GM18505 (cell line): ENCODE data around the gene VSIG1.

Experiments
- ATAC-seq: cut with Tn5 transposase; IDR thresholded peaks from one replicate; pipeline ENCODE4 v1.9.1; 2021; ENCODE audit not compliant: unreplicated experiment
- POLR2A ChIP-seq: IDR thresholded peaks from 4 replicates; pipeline ENCODE4 v1.6.1; 2011; ENCODE audit warnings: borderline replicate concordance; ENCODE audit not compliant: insufficient read depth, insufficient read length; ENCODE audit errors: extremely low read depth

The VSIG1 gene

DNA sequence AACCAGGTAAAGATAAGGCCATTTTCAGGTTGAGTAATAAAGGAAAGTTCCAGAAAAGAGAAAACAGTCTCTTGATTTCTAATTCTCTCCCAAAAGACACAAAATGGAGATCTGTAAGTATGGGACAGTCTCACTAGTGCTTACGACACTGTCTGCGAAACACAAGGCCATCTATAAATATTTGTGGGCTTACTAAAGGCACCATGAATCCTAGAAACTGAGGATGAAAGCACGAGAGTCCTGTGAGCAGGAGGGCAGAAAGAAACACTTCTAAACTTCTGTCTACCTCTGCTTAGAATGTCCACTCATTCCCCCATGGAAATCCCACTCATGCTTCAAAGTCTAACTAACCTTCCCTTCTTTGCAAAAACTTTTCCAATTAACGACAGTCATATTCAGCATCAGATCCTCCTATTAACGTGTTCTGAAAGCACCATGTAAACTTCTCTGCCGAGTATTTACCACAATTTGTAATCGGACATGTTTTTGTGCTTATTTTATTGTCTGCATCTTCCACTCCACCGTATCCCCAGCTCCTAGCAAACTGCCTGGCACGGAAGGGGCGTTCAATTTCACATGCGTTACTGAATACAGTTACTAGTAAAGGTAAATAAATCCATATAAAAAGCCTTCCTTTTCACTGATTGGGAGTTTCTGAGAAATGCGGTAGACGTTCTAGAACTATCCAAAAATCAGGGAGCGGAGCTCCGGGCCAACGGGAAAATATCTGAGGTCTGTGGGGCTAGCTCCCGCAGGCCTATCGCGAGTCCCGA is 45.8 kb downstream of the VSIG1 start:
- ATAC-seq, result peak; percentile 3
- no peak for TF ChIP-seq POLR2A

DNA sequence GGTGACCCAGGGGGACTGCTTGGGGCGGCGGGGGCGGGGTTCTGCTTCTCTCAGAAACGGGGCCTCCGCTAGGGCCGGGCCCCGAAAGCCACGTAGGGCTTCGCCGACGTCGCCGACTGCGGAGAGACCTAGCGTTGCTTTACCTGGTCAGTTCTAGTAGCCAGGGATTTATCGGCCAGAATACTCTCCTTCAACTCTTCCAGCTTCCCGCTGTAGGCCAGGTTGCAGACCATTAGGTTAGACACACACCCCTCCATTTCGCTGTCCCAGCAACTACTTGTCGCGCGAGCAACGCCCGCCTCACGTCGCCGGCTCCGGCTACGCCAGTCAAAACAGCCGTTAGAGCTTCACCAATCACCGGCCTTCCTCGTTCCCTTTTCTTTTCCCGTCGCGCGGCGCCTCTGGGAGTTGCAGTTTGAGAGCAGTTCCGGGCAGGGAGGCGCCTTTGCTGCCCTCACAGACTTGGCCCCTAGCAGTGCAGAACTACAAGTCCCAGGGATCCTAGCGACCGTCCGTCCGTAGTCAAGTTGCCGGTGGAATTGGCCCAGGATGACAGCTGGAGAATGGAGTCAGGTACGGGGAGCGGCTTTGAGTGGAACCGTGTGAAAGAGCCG is 46.5 kb downstream of the VSIG1 start, which contains the start of the genes ATG4A and PSMD10:
ATG4A (plus strand) TSS at position 515 of the 614 bp plus-strand sequence; CDS start at position 564, 49 bp downstream.
PSMD10 (minus strand) TSS at position 279 of the 614 bp plus-strand sequence; CDS start at position 257, 22 bp downstream.
- peak; percentile 68 for TF ChIP-seq POLR2A
- peak; percentile 97 for ATAC-seq

DNA sequence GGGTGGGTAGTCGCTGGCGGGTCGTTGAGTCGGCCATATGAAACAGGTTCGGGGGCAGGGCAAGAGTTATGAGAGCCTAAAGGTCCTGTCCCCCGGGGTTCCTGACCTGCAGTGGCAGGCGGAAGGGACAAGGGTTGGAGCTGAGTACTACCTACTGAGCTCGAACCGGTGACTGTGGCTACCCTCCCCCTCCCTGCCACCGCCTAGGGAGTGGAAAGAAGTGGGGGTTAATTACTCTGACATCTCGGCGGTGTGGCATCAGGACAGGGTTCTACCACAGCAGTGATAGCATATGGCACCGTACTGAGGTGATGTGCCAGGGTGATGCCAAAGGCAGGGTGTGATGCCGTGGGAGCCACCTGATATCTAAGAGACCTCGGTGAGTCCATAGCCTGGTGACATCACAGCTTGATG is 47.0 kb downstream of the VSIG1 start:
- TF ChIP-seq POLR2A, result no peak
- peak; percentile 40 for ATAC-seq

DNA sequence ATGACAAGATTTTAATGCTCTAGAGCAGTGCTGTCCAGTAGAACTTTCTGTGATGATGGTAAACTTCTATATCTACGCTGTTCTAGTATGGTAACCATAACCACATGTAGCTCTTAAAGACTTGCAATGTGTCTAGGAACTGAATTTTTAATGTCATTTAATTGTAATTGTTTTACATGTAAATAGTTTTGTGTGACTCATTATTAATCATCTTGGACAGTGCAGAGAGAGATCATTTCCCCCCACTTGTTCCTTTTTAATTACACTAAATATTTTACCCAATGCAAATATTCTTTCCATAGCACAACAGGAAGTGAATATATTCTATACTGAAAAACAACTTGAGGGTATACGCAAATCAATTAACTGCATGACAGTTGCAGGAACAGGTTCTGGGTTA is 52.5 kb downstream of the VSIG1 start:
- no peak for TF ChIP-seq POLR2A

DNA sequence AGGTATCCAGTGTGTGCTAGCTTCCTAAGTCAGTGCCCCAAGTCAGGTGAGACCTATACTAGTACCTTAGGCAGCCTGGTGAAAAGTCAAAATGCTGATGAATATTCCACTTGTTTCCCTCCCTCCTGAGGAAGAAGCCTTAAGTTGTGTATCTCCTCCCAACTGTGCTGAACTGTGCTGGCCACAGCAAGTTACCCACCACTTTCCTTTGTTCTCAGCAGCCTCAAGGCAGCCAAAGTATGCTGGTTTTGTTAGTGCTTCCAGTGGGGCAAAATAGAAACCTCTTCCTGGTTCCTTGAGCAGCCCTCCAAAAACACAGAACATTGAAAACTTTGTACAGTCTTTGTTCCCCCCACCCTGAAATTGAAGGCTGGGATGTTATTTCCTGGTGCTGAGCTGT is 60.6 kb downstream of the VSIG1 start:
- TF ChIP-seq POLR2A, result no peak
- no peak for ATAC-seq

More for the DNA sequence above, 52.5 kb downstream of the VSIG1 start:
- no peak for ATAC-seq

DNA sequence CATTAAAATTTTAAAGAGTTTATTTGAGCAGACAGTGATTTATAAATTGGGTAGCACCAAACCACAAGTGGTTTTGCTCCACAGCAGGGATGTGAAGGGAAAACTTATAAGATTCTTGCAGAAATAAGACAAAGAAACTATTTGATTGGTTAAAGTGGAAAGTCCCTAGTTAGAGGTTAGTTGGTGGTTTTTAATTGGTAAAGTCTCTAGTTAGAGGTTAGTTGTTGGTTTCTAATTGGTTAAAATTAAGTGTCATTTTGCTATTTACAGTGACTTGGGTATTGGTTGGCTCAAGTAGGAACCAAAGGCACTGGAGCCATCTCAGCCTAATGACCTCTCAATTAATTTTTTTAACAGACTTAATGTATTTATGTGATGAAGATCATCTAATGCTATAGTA is 69.7 kb downstream of the VSIG1 start:
- TF ChIP-seq POLR2A, result no peak

DNA sequence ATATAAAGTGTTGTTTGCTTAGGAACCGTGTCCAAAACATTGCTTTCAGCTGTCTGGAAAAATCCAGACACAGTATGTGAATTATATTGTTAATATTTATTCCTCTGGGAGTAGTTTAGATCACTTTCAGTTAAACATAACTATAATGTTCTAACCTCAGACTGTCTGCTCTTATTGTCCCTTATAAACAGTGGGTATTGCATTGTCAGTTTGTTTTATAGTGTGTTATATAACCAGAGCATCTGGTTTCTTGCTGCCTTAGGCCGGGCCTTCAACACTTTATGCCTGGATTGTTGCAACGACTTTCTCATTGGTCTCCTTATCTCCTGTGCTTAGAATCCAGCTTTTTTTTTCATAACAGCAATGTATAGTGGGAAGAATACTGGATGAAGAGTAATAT is 73.1 kb downstream of the VSIG1 start:
- ATAC-seq, result no peak
- no peak for TF ChIP-seq POLR2A

More for the DNA sequence above, 69.7 kb downstream of the VSIG1 start:
- ATAC-seq, result no peak

DNA sequence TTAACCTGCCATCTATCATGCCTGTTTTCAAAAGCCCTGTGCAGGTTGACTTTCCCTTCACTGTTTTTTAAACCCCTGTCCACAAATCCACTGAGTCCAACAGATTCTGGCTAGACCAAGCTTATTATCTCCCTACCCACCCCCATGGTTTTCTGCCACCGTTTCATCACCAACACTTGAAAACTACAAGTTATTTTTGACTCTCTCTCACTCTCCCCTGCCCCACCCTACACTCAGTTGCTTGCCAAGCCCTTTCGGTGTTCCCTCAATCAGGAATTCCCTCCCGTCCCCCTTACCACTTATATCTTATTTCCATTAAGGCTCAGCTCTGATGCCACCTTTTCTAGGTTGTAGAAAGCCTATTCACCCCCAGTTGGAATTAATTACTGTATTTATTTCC is 76.4 kb downstream of the VSIG1 start:
- no peak for TF ChIP-seq POLR2A

DNA sequence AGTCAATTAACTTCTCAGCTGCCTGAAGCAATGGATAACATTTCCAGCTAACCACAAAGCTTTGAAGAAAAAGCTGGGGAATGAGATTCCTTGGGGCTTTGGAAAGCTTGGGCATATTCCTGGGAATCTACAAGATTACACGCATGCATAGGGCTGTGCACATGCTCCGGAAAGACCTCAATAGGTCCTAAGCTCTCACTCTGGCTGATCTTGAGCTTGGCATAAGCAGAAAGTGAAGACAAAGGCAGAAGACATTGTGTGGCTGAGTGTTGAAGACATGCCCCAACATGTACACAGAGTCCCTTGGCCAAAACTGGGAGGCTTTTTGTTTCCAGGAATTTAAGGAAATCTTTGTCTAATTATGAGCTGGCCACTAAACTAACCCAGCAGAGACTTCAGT is 77.9 kb downstream of the VSIG1 start:
- TF ChIP-seq POLR2A, result no peak
- no peak for ATAC-seq

More for the DNA sequence above, 76.4 kb downstream of the VSIG1 start:
- ATAC-seq, result no peak

DNA sequence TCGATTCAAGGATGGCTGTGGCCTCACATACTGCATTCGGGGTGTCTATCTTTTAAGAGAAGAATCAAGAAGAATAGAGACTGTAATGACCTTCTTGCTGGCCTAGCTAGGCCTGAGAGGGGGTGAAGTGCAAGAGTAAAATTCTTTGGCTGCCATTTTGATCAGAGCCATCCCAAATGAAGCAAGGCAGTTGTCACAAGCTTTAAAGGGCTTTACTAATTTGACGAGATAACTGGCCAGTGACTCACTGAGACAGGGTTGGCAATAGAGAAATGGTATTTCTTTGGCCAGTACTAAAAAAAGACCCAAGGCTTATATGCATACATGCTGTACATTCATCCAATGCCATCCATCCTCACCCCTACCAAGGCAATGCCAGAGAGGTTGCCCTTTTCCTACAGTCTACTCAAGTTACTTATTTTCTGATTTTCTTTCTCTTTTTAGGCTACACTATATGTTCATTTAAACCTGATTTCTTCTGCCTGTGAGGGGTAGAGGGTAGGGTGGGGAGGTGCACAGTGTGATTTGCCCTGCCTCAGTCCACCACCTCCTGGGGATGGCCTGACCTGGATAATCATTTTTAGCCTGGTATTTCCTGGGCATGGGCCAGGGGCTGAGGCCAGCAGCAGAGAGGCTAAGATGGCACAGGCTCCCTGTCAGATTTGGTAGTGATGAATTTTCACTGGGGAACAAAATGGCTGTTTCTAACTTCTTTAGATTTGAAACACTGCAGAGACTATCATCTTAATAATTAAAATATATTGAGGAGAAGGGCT is 78.9 kb downstream of the VSIG1 start:
- ATAC-seq, result no peak
- no peak for TF ChIP-seq POLR2A

DNA sequence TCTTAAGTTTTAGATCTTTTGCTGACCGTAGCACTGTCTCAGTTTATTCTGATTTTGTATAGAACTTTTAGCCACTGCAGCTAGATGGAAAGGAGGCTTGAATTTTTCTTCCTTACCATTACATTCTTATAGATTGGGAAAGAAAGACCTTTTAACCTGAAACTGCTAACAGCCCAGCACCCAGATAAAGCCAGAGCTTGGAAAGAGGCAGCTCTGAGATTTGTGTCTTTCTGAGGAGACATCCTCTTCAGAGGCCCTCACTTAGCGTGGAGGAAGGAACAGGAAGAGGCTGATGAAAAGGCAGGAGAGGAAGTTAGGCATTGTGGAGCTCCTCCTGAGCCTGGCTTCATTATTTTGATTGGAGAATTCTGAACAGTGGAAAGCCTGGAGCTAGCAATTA is 81.8 kb downstream of the VSIG1 start:
- no peak for TF ChIP-seq POLR2A
- ATAC-seq, result no peak

DNA sequence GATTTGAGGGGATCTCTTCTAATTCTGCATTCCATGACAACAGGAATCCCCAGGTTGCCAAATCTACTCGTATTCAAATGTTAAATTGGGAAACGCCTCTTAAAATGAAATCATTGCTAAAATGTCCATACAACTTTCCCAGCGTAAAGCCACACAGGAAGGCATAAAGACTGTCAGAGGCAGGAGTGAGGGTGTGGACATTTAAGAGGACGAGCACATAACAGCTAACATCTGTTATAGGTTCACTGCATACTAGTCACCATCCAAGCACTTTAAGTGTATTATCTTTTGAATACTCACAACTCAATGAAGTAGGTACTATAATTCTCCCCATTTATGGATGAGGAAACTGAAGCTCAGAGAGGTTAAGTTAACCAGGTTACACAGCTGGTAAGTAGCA is 82.3 kb downstream of the VSIG1 start:
- no peak for TF ChIP-seq POLR2A
- no peak for ATAC-seq
